ENCODE measurements around the gene CIDEC.

- TF ChIP-seq, protein P1, sequence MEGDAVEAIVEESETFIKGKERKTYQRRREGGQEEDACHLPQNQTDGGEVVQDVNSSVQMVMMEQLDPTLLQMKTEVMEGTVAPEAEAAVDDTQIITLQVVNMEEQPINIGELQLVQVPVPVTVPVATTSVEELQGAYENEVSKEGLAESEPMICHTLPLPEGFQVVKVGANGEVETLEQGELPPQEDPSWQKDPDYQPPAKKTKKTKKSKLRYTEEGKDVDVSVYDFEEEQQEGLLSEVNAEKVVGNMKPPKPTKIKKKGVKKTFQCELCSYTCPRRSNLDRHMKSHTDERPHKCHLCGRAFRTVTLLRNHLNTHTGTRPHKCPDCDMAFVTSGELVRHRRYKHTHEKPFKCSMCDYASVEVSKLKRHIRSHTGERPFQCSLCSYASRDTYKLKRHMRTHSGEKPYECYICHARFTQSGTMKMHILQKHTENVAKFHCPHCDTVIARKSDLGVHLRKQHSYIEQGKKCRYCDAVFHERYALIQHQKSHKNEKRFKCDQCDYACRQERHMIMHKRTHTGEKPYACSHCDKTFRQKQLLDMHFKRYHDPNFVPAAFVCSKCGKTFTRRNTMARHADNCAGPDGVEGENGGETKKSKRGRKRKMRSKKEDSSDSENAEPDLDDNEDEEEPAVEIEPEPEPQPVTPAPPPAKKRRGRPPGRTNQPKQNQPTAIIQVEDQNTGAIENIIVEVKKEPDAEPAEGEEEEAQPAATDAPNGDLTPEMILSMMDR (IDR thresholded peaks at IDR 0.05; ENCODE audit: poor library complexity, severe bottlenecking) = no peak
- TF ChIP-seq RAD21 (conservative IDR thresholded peaks at IDR 0.05) = no peak
- TF ChIP-seq POLR2AphosphoS5 (IDR thresholded peaks at IDR 0.05) = no peak
- TF ChIP-seq EP300 (conservative IDR thresholded peaks at IDR 0.05; ENCODE audit: poor library complexity, severe bottlenecking) = no peak
- TF ChIP-seq, protein P2, sequence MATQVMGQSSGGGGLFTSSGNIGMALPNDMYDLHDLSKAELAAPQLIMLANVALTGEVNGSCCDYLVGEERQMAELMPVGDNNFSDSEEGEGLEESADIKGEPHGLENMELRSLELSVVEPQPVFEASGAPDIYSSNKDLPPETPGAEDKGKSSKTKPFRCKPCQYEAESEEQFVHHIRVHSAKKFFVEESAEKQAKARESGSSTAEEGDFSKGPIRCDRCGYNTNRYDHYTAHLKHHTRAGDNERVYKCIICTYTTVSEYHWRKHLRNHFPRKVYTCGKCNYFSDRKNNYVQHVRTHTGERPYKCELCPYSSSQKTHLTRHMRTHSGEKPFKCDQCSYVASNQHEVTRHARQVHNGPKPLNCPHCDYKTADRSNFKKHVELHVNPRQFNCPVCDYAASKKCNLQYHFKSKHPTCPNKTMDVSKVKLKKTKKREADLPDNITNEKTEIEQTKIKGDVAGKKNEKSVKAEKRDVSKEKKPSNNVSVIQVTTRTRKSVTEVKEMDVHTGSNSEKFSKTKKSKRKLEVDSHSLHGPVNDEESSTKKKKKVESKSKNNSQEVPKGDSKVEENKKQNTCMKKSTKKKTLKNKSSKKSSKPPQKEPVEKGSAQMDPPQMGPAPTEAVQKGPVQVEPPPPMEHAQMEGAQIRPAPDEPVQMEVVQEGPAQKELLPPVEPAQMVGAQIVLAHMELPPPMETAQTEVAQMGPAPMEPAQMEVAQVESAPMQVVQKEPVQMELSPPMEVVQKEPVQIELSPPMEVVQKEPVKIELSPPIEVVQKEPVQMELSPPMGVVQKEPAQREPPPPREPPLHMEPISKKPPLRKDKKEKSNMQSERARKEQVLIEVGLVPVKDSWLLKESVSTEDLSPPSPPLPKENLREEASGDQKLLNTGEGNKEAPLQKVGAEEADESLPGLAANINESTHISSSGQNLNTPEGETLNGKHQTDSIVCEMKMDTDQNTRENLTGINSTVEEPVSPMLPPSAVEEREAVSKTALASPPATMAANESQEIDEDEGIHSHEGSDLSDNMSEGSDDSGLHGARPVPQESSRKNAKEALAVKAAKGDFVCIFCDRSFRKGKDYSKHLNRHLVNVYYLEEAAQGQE (IDR thresholded peaks at IDR 0.05; ENCODE audit: borderline replicate concordance) = no peak
- TF ChIP-seq TAF1 (IDR thresholded peaks at IDR 0.05; ENCODE audit: low read depth) = no peak
- TF ChIP-seq MXI1 (conservative IDR thresholded peaks at IDR 0.05; ENCODE audit: poor library complexity, severe bottlenecking) = no peak
- no peak for TF ChIP-seq SMC3 (conservative IDR thresholded peaks at IDR 0.05; ENCODE audit: poor library complexity)
- no peak for TF ChIP-seq EZH2 (IDR thresholded peaks at IDR 0.05; ENCODE audit: borderline replicate concordance, insufficient read depth, low read length, poor library complexity, severe bottlenecking)
These were observed 27.5 kb downstream of the CIDEC start for GRCh38 chr3:9852528-9852927.
